ENCODE measurements around the gene PRODH2.

DNA sequence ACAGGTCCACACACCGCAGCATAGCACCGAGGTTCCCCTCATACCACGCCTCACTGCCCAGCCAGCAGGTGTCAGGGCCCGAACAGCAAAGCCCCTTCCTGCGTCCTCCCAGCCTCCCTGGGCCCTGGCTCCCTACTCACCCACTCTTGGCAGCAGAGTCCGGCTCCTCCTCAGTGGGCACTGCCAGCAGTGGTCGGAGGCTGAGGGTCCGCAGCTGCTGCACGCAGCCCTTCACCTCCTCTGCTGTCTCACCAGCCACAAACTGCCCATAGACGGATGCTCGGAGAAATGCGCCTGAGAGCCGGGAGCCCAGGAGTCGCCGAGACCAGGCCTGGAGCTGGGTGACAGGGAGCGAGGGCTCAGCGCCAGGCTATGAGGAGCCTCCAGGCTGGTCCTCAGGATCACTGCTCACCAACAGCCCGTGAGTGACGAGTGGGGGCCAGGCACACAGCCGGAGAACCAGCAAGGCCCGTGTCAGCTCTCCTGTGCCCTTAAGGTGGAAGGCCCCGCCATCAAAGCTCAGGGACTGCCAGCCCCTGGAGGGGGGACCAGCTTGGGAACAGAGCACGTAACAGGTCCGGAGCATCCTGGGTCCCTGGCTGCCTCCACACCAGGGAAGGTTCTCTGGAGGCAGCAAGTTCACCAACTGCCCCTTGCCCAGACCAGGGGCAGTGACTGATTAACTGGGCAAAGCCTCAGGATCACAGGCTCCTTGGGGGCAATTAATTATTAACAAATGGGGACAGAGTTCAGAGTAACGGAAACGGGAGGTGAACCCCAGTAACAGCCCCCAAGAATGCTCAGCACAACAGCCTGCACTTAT is at the start of gene PRODH2:
- TF ChIP-seq CTCF (IDR thresholded peaks at IDR 0.05) (no peak), EP300 (IDR thresholded peaks at IDR 0.05) (no peak), POLR2A (IDR thresholded peaks at IDR 0.05) (no peak)
